Keratinocyte (primary cell): Measurements from ENCODE around the gene ECHDC1.

Experiments used
- EZH2 ChIP-seq: IDR thresholded peaks from one replicate; pipeline ENCODE4 v1.6.1; 2012; ENCODE audit warnings: inconsistent platforms, mild to moderate bottlenecking, low read length, moderate library complexity
- TF ChIP-seq, protein P1 (sequence below), 3 experiments: IDR thresholded peaks in 1 of 3; conservative IDR thresholded peaks in 1 of 3; optimal IDR thresholded peaks in 1 of 3; 2 replicates in 2 of 3; 3 replicates in 1 of 3; pipeline versions ENCODE3 to v1.5.1; 2011; ENCODE audit warnings: low read length in 3 of 3, mild to moderate bottlenecking in 3 of 3, moderate library complexity in 2 of 3, control low read depth in 1 of 3, inconsistent platforms in 1 of 3; ENCODE audit not compliant: insufficient read depth in 2 of 3; ENCODE audit errors: extremely low read depth in 1 of 3

DNA sequence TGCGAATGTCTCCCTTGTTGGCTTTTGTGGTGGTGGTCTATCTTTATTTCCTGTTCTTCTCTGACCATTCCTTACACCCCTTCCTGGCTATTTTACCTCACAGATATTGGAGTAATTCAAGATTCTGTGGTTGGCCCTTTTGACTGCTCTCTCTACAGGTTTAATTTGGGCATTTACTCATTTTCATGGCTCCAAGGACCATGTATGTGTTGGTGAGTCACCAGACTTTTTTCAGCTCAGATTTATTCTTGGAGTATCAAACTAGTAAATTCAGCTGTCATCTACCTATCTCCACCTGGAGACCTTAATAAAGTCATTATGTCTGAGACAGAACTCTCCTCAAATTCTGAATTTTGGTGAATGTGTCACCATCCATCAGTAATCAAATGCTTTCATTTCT, 61.2 kb downstream of the ECHDC1 start:
- TF ChIP-seq, protein P1, sequence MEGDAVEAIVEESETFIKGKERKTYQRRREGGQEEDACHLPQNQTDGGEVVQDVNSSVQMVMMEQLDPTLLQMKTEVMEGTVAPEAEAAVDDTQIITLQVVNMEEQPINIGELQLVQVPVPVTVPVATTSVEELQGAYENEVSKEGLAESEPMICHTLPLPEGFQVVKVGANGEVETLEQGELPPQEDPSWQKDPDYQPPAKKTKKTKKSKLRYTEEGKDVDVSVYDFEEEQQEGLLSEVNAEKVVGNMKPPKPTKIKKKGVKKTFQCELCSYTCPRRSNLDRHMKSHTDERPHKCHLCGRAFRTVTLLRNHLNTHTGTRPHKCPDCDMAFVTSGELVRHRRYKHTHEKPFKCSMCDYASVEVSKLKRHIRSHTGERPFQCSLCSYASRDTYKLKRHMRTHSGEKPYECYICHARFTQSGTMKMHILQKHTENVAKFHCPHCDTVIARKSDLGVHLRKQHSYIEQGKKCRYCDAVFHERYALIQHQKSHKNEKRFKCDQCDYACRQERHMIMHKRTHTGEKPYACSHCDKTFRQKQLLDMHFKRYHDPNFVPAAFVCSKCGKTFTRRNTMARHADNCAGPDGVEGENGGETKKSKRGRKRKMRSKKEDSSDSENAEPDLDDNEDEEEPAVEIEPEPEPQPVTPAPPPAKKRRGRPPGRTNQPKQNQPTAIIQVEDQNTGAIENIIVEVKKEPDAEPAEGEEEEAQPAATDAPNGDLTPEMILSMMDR (optimal IDR thresholded peaks at IDR 0.05 in 1 of 3, IDR thresholded peaks at IDR 0.05 in 1 of 3, conservative IDR thresholded peaks at IDR 0.05 in 1 of 3; ENCODE audit: extremely low read depth in 1 of 3, insufficient read depth in 2 of 3, low read length in 3 of 3): no peak
- no peak for TF ChIP-seq EZH2
